ENCODE data around the gene CCNK. TPM values are rescaled to one million over a fixed set of nuclear protein-coding genes. Genes with fewer than 3 reads are reported as not detected.

Gene CCNK
- total RNA-seq, 1 donor from 2014 or later = 86.7 TPM

GRCh38 chr14:99518441-99519346 lies 37.5 kb downstream of the CCNK start:
- intact Hi-C loops (cut with micrococcal nuclease) = loop anchor here (1.0 kb wide), 4 partner anchors 111 to 429 kb away; no protein-coding TSS in a partner anchor

GRCh38 chr14:99519347-99519881 lies 38.2 kb downstream of the CCNK start:
- intact Hi-C loops (cut with micrococcal nuclease) = no loop called here

- intact Hi-C loops (cut with micrococcal nuclease) = no loop called here
Observed at GRCh38 chr14:99519931-99520421, 38.8 kb downstream of the CCNK start.

GRCh38 chr14:99520571-99521081 lies 39.4 kb downstream of the CCNK start:
- intact Hi-C loops (cut with micrococcal nuclease) = no loop called here

GRCh38 chr14:99521176-99522024 lies 40.2 kb downstream of the CCNK start:
- intact Hi-C loops (cut with micrococcal nuclease) = no loop called here

- intact Hi-C loops (cut with micrococcal nuclease) = no loop called here
Observed at GRCh38 chr14:99522025-99522401, 40.8 kb downstream of the CCNK start.

- intact Hi-C loops (cut with micrococcal nuclease) = no loop called here
Observed at GRCh38 chr14:99522457-99522891, 41.3 kb downstream of the CCNK start.

GRCh38 chr14:99522934-99523703 lies 41.9 kb downstream of the CCNK start:
- intact Hi-C loops (cut with micrococcal nuclease) = no loop called here

GRCh38 chr14:99523704-99524055 lies 42.5 kb downstream of the CCNK start:
- intact Hi-C loops (cut with micrococcal nuclease) = no loop called here

GRCh38 chr14:99524091-99524661 lies 43.0 kb downstream of the CCNK start:
- intact Hi-C loops (cut with micrococcal nuclease) = no loop called here

- intact Hi-C loops (cut with micrococcal nuclease) = no loop called here
Observed at GRCh38 chr14:99524804-99525698, 43.8 kb downstream of the CCNK start.

GRCh38 chr14:99525699-99526080 lies 44.5 kb downstream of the CCNK start:
- intact Hi-C loops (cut with micrococcal nuclease) = no loop called here

- intact Hi-C loops (cut with micrococcal nuclease) = no loop called here
Observed at GRCh38 chr14:99527026-99527425, 45.8 kb downstream of the CCNK start.

- intact Hi-C loops (cut with micrococcal nuclease) = no loop called here
Observed at GRCh38 chr14:99527427-99528076, 46.3 kb downstream of the CCNK start.

GRCh38 chr14:99529899-99530298 lies 48.7 kb downstream of the CCNK start:
- intact Hi-C loops (cut with micrococcal nuclease) = no loop called here

GRCh38 chr14:99530407-99531155 lies 49.4 kb downstream of the CCNK start:
- intact Hi-C loops (cut with micrococcal nuclease) = no loop called here

GRCh38 chr14:99531251-99532096 lies 50.3 kb downstream of the CCNK start:
- intact Hi-C loops (cut with micrococcal nuclease) = no loop called here

Data from T-helper 1 cell treated with Interleukin-12 subunit alpha and Interleukin-12 subunit beta and Interleukin-4 antibody, amounts not matched to agents 30 ng/mL and 1 ng/mL, for 36 hours (primary cell).